Renal pelvis (tissue), 4 donors: Measurements from ENCODE around the gene CCDC38. TPM values are rescaled to one million over a fixed set of nuclear protein-coding genes. Genes with fewer than 3 reads are reported as not detected.

Experiments
- DNase-seq: peaks from one replicate; pipeline ENCODE4 v3.0.0-alpha.2; 2013
- polyA plus RNA-seq, 3 donors: library from polyadenylated mRNA; unstranded; fragments of 120-200 nt; gene quantifications; one replicate each; pipeline ENCODE4 v1.2.1, GENCODE V29; 2013; ENCODE audit not compliant: insufficient read length in 3 of 3

Gene CCDC38
- polyA plus RNA-seq, 3 donors, result 0.24 to 0.99 (median 0.66) TPM

- no peak for DNase-seq
Measured at GRCh38 chr12:95837240-95838038, 105.0 kb downstream of the CCDC38 start.

GRCh38 chr12:95836630-95837239 lies 105.7 kb downstream of the CCDC38 start:
- no peak for DNase-seq

- no peak for DNase-seq
Measured at GRCh38 chr12:95836185-95836609, 106.2 kb downstream of the CCDC38 start.

- no peak for DNase-seq
Measured at GRCh38 chr12:95834572-95834971, 107.8 kb downstream of the CCDC38 start.

- DNase-seq, result no peak
Measured at GRCh38 chr12:95830335-95831089, 111.9 kb downstream of the CCDC38 start.

DNA sequence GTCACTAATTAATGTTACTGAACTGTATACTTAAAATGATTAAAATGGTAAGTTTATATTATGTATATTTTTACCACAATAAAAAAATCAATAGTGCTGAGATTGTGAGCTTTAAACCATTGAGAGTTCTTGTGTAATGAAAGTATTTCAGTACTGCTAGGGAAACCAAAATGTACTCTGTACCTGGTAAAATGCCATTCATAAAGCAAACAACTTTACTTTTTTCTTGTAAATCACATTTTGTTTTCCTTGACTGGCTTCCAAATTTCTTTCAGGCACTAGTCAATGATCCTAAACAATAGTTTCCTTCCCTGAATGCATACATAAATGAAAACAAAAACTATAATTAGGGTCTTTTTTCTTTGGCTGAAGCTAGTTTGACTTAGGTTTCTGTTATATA lies 113.0 kb downstream of the CCDC38 start:
- DNase-seq, result no peak

DNA sequence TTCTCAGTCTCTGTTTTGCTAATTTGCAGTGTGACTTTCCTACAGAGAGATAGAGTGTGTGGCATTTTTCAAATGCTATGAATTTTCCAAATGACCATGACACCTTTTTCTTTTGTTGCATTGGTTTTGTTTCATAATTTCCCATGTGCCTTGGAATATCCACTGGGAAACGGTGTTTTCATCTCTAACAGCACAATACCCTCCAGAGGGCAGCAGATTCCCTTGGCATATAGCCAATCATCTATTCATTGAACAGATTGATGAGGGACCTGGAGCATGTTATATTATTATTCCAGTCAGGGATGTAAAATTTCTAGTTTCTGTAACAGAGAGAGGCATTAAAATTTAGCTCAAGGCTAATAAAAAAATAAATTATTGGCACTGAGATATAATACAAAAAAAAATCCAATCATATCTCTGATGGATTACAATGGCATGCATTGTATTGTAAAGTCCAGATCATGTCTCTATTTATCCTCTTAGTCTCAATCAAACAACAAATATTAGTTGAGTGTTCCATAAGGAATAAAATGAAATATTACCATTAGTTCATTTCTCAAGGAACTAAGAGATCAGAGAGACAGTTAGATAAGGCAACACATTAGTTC lies 122.2 kb downstream of the CCDC38 start:
- DNase-seq, result peak; percentile 20

Other genes with a start within 250 kb of the CCDC38 start
- 100 to 1,000 TPM in 1 of 3 donors, 10 to 100 TPM in 2; 82.5 to 126 (median 95.5) TPM for gene NTN4, start 151.8 kb downstream of the CCDC38 start, polyA plus RNA-seq
- 100 to 1,000 TPM in 1 of 3 donors, 10 to 100 TPM in 2; 84.3 to 101 (median 84.8) TPM for gene SNRPF, start 83.7 kb downstream of the CCDC38 start, polyA plus RNA-seq
- 1 to 10 TPM; 1.0 to 1.7 (median 1.4) TPM for gene AMDHD1, start 717 bp upstream of the CCDC38 start, polyA plus RNA-seq
- gene HAL, start 53.7 kb upstream of the CCDC38 start, polyA plus RNA-seq, result 1 to 10 TPM in 2 of 3 donors, under 1 TPM in 1; 0.13 to 1.2 (median 1.2) TPM
- gene LTA4H, start 93.0 kb upstream of the CCDC38 start, polyA plus RNA-seq, result 100 to 1,000 TPM; 115 to 130 (median 123) TPM